ENCODE results near the gene CD48. TPM values are rescaled to one million over a fixed set of nuclear protein-coding genes. Genes with fewer than 3 reads are reported as not detected.
"Not testable (repeated sequence)": the region's sequence is repeated elsewhere in the genome, so short reads cannot be mapped to it uniquely, and the experiment has no call there.

CD48 gene
- total RNA-seq, 1 experiment from 2014 or later, result not detected

- Histone ChIP-seq H3K4me3 (ENCODE audit: low read depth, low read length, poor library complexity, severe bottlenecking) (no peak overlapping the region), H3K4me1 (ENCODE audit: insufficient read depth, low read length, poor library complexity, severe bottlenecking) (peaks cover 28% of the 10 kb centered on the region), H3K9me3 (ENCODE audit: low read depth, low read length, poor library complexity, severe bottlenecking) (no peaks in the 10 kb centered on the region), H3K27ac (ENCODE audit: low read depth, low read length, poor library complexity, severe bottlenecking) (peak overlapping the region; percentile 31), H3K27me3 (replicated peaks; ENCODE audit: insufficient read depth, low read depth, low read length, poor library complexity) (no peaks in the 10 kb centered on the region), H3K36me3 (ENCODE audit: insufficient read depth, low read length, poor library complexity, severe bottlenecking) (no peaks in the 10 kb centered on the region)
- intact Hi-C loops (cut with micrococcal nuclease; ENCODE audit: unreplicated experiment), result no loop called here
- no TSS peak for BruUV-seq (replicated peaks)
- ChIA-PET CTCF (no interaction called here), POLR2A (ENCODE audit: low non-redundant PET) (no interaction called here)
- no peak for TF ChIP-seq EZH2 (IDR thresholded peaks at IDR 0.05; ENCODE audit: borderline replicate concordance, low read depth, low read length, poor library complexity, severe bottlenecking)
- DNase-seq (ENCODE audit: low spot score), result no peak
Measured at GRCh38 chr1:160652924-160653619, 58.5 kb downstream of the CD48 start.

- H3K9me3 ChIP-seq (ENCODE audit: low read depth, low read length, poor library complexity, severe bottlenecking); CTCF ChIA-PET; BruUV-seq (replicated peaks); intact Hi-C loops (cut with micrococcal nuclease; ENCODE audit: unreplicated experiment); H3K27me3 ChIP-seq (replicated peaks; ENCODE audit: insufficient read depth, low read depth, low read length, poor library complexity); H3K36me3 ChIP-seq (ENCODE audit: insufficient read depth, low read length, poor library complexity, severe bottlenecking); POLR2A ChIA-PET (ENCODE audit: low non-redundant PET); H3K4me3 ChIP-seq (ENCODE audit: low read depth, low read length, poor library complexity, severe bottlenecking): not testable (repeated sequence)
- Histone ChIP-seq H3K4me1 (ENCODE audit: insufficient read depth, low read length, poor library complexity, severe bottlenecking) (peaks cover 37% of the 10 kb centered on the region), H3K27ac (ENCODE audit: low read depth, low read length, poor library complexity, severe bottlenecking) (peak overlapping the region; percentile 31)
- DNase-seq (ENCODE audit: low spot score), result peak; percentile 83
Measured at GRCh38 chr1:160652065-160652641, 59.5 kb downstream of the CD48 start.

DNA sequence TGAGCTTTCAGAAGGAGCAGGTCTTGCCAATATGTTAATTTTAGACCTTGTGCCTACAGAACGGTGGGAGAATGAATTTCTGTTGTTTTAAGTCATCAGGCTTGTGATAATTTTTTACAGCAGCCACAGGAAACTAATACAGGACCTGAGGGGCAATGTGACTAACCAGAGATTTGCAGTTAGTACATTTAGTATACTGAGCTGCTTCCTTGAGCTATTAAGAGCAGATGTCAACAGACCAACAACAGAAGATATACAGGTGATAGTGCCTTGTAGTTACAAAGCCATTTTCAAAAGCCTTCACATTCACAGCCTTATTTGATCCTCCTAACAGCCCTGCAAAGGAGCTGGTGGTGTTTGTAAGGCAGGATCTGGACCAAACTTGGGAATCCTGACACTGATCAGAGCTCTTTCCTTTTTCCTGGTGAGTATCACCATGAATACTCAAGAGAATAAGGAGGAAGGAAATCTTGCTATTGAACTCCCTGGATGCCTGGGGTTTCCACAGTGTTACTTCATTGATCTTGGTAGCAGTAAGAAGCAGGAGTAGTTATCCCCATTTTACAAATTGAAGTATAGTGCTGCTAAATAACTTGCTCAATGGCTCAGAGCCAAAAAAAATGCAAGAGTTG lies 60.1 kb downstream of the CD48 start:
- intact Hi-C loops (cut with micrococcal nuclease; ENCODE audit: unreplicated experiment), result no loop called here
- Histone ChIP-seq H3K9me3 (ENCODE audit: low read depth, low read length, poor library complexity, severe bottlenecking) (no peaks in the 10 kb centered on the region), H3K4me3 (ENCODE audit: low read depth, low read length, poor library complexity, severe bottlenecking) (no peak overlapping the region), H3K27me3 (replicated peaks; ENCODE audit: insufficient read depth, low read depth, low read length, poor library complexity) (no peaks in the 10 kb centered on the region), H3K4me1 (ENCODE audit: insufficient read depth, low read length, poor library complexity, severe bottlenecking) (peaks cover 40% of the 10 kb centered on the region), H3K27ac (ENCODE audit: low read depth, low read length, poor library complexity, severe bottlenecking) (peak overlapping the region; percentile 31), H3K36me3 (ENCODE audit: insufficient read depth, low read length, poor library complexity, severe bottlenecking) (no peaks in the 10 kb centered on the region)
- ChIA-PET CTCF (interaction anchor here (0.5 kb wide), 1 partner anchor 33 kb away, joined by 3 read pairs; no protein-coding TSS in a partner anchor), POLR2A (ENCODE audit: low non-redundant PET) (no interaction called here)
- BruUV-seq (replicated peaks), result no TSS peak
- TF ChIP-seq, protein P1, sequence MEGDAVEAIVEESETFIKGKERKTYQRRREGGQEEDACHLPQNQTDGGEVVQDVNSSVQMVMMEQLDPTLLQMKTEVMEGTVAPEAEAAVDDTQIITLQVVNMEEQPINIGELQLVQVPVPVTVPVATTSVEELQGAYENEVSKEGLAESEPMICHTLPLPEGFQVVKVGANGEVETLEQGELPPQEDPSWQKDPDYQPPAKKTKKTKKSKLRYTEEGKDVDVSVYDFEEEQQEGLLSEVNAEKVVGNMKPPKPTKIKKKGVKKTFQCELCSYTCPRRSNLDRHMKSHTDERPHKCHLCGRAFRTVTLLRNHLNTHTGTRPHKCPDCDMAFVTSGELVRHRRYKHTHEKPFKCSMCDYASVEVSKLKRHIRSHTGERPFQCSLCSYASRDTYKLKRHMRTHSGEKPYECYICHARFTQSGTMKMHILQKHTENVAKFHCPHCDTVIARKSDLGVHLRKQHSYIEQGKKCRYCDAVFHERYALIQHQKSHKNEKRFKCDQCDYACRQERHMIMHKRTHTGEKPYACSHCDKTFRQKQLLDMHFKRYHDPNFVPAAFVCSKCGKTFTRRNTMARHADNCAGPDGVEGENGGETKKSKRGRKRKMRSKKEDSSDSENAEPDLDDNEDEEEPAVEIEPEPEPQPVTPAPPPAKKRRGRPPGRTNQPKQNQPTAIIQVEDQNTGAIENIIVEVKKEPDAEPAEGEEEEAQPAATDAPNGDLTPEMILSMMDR (conservative IDR thresholded peaks at IDR 0.05; ENCODE audit: low read depth, low read length), result no peak
- no peak for TF ChIP-seq EZH2 (IDR thresholded peaks at IDR 0.05; ENCODE audit: borderline replicate concordance, low read depth, low read length, poor library complexity, severe bottlenecking)
- peak; percentile 64 for DNase-seq (ENCODE audit: low spot score)

DNA sequence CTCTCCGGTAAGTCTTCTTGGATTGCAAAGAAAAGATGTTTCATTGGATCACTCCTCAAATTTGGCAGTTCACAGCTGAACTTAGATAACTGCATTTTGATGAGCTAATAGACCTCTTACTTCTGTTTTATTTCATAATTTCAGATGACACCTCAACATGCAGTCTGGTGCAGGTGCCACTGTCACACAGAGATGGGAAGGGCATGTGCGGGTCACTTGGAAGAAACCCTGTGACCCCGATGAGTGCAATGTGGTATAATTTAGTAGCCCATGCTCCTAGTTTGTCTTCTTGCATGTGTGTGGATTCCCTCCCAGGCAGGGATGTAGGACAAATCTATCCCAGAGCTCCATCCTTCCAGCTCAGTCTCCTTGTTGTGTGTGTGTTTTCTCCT lies 64.3 kb downstream of the CD48 start:
- CTCF ChIA-PET, result interaction anchor here (0.6 kb wide), 1 partner anchor 41 kb away, joined by 3 read pairs; no protein-coding TSS in a partner anchor
- H3K4me3 ChIP-seq (ENCODE audit: low read depth, low read length, poor library complexity, severe bottlenecking), result peak overlapping the region; percentile 5
- peak overlapping the region; percentile 63 for H3K27ac ChIP-seq (ENCODE audit: low read depth, low read length, poor library complexity, severe bottlenecking)
- intact Hi-C loops (cut with micrococcal nuclease; ENCODE audit: unreplicated experiment), result loop anchor here (1.0 kb wide), 1 partner anchor 39 kb away; no protein-coding TSS in a partner anchor
- no peak for DNase-seq (ENCODE audit: low spot score)
- no peaks in the 10 kb centered on the region for H3K36me3 ChIP-seq (ENCODE audit: insufficient read depth, low read length, poor library complexity, severe bottlenecking)
- H3K27me3 ChIP-seq (replicated peaks; ENCODE audit: insufficient read depth, low read depth, low read length, poor library complexity), result no peaks in the 10 kb centered on the region
- POLR2A ChIA-PET (ENCODE audit: low non-redundant PET), result no interaction called here
- TF ChIP-seq EZH2 (IDR thresholded peaks at IDR 0.05; ENCODE audit: borderline replicate concordance, low read depth, low read length, poor library complexity, severe bottlenecking), result no peak
- TF ChIP-seq, protein P1 (conservative IDR thresholded peaks at IDR 0.05; ENCODE audit: low read depth, low read length), result no peak
- H3K4me1 ChIP-seq (ENCODE audit: insufficient read depth, low read length, poor library complexity, severe bottlenecking), result peaks cover 36% of the 10 kb centered on the region
- no peaks in the 10 kb centered on the region for H3K9me3 ChIP-seq (ENCODE audit: low read depth, low read length, poor library complexity, severe bottlenecking)
- TSS peak; percentile 45 for BruUV-seq (replicated peaks)
